GM20000 (cell line): Measurements from ENCODE around the gene WWP2.

Experiments
- DNase-seq: peaks from one replicate; pipeline ENCODE4 v3.0.0; 2012; ENCODE audit warnings: low spot score
- TF ChIP-seq, protein P1 (sequence below): IDR thresholded peaks from 2 replicates; pipeline ENCODE4 v1.5.1; 2012; ENCODE audit warnings: mild to moderate bottlenecking, control low read depth; ENCODE audit errors: extremely low read depth, missing control alignments

Gene WWP2

GRCh38 chr16:69741519-69741918, 20.6 kb upstream of the WWP2 start:
- DNase-seq: no peak
- TF ChIP-seq, protein P1, sequence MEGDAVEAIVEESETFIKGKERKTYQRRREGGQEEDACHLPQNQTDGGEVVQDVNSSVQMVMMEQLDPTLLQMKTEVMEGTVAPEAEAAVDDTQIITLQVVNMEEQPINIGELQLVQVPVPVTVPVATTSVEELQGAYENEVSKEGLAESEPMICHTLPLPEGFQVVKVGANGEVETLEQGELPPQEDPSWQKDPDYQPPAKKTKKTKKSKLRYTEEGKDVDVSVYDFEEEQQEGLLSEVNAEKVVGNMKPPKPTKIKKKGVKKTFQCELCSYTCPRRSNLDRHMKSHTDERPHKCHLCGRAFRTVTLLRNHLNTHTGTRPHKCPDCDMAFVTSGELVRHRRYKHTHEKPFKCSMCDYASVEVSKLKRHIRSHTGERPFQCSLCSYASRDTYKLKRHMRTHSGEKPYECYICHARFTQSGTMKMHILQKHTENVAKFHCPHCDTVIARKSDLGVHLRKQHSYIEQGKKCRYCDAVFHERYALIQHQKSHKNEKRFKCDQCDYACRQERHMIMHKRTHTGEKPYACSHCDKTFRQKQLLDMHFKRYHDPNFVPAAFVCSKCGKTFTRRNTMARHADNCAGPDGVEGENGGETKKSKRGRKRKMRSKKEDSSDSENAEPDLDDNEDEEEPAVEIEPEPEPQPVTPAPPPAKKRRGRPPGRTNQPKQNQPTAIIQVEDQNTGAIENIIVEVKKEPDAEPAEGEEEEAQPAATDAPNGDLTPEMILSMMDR: no peak

GRCh38 chr16:69741951-69742904, 19.9 kb upstream of the WWP2 start:
- no peak for DNase-seq
- TF ChIP-seq, protein P1: no peak

DNA sequence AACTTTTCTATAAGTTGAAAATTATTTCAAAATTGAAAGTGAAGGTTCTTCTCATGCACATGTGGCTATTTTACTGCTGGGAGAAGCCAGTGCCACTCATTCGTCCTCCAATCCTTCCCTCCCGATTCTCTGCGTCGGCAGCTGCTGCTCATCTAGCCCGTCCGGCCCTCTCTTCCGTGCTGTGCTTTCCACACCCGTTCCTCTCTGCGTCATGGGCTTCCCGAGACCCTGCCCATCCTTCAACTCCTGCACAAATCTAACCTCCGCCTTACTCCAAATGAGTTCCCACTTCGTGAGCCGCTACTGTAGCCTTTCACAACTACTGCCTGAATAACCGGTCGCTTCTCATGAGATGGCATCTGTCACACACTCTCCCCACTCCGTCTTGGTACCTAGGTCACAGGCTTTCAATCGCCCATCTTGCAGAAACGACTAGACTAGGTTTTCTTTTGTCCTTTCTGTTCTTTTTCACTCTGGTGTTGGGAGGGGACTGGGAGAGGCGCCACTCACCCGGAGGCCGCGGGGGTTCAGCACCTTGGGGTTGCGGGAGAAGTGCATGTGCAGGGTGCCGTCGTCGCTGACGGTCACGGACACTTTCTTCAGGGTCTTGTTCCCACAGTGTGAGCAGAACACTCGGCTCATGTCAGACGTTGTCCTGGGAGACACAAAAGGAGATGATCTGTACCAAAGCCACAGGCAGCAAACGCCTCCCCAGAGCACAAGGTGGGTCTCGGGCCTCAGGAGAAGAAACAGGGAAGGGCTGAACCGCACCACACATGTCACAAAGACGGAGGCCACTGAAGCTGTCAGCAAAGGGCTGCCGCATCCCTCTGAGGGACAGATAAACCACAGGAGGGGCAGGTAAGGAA, 17.5 kb upstream of the WWP2 start:
- TF ChIP-seq, protein P1: no peak
- DNase-seq: no peak

- TF ChIP-seq, protein P1: no peak
- no peak for DNase-seq
Observed at GRCh38 chr16:69745232-69745612, 16.9 kb upstream of the WWP2 start.

- no peak for DNase-seq
- TF ChIP-seq, protein P1: no peak
Observed at GRCh38 chr16:69745959-69746358, 16.2 kb upstream of the WWP2 start.

GRCh38 chr16:69747115-69747514, 15.0 kb upstream of the WWP2 start:
- DNase-seq: no peak
- TF ChIP-seq, protein P1: no peak

DNA sequence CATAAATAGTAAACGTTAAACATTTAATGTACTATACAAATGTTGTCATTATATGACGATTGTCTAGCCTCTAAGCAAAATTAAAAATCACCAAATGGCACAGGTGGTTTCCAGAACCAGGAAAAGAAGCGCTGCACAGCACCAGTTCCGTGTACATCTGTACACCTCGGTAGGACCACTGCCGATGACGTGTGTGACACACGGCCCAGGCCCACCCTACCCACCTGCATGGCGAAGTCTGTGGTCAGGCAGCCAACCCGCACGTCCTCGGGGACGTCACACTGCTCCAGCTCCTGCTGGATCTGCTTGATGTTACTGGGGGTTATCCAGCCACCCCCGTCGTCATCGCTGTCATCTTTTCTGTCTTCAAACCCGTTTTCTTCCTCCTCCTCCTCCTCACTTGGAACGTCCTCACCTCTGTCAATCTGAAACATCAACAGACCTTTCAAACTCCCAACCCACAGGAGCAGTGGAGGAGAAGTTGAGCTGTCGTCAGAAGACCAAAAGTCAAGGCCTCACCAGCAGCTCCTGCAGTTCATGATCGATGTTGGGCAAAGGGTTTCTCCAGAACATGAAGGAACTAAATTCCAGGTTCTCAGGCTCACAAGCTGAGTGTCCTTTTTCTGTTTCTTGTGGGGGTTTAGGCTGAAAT, 13.3 kb upstream of the WWP2 start:
- no peak for DNase-seq
- TF ChIP-seq, protein P1: no peak
